Amygdala (tissue), 56 donors: ENCODE measurements around the gene PAPPA2.
A peak's percentile ranks its signal among the peaks of the same experiment; 100 is the strongest.

Experiments
- DNase-seq, 56 donors: peaks; one replicate each; lab custom pipeline; 2025; lab: John Stamatoyannopoulos, UW

The PAPPA2 gene

DNA sequence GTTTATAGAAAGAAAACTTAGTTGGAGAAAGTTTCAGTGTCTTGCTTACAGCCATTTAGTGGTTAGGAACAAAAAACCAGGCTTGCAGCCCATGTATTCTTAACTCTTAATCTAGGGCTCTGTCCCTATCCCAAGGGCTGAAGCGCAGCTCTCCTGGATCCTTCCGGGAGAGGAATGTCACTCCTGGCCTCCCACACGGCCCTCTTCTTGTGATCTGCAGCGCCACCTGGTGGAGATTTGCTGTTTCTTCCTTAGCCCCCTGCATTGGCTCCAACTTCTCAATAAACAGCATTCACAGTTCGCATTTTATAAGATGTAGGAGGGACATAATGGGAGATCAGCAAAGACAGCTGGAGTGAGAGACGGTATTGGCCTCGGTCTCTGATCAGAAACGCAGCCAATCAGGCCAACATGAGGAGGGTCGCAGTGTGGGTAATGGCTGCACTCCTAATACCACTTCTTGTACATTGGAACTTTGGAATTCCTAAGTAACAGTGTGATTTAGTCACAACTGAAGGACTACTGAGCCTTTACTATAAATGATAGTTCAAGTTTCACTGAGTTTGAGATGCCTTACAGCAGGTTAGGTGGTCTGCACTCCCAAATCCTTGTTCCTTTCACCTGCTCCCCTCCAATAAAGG, 418.1 kb downstream of the PAPPA2 start:
- DNase-seq: peak in 43 of 56 donors; percentile 7 to 78 (median 35)

DNA sequence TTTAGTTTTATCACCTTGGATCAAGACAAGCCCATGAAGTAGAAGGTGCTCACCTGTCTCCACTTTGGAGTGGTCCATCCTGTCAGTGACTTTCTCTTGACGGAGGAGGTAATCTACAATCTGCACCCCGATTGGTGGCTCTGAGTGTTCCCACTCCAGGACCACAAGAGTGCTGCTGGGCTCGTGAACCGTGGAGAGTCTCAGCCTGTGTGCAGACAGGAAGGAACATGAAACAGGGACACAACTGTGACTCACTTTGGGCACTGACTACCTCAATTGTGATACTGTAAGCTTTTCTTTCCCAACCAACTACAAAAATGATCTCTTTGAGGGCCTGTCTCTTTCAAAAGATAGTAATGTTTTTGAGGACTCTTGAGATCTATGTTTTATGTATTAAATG, 421.3 kb downstream of the PAPPA2 start:
- DNase-seq: no peak

DNA sequence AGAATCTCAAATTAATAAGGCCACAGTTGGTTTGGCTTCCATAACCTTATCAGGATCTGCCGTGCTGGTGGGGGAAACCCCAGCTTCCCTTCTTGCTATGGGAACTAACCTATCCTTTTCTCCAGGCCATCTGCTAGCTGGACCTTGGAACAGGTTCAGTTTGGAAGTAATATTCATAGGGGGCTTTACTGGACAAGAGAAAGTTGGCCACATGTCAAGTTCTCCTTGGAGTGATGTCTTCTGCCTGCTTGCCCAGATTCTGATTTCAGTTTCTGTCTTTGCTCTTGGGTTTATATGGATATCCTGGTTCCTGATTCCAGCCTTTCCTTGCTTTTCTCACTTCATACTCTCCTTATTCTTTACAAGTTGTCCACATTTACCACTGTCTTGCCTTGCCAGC, 421.9 kb downstream of the PAPPA2 start:
- no peak for DNase-seq

DNA sequence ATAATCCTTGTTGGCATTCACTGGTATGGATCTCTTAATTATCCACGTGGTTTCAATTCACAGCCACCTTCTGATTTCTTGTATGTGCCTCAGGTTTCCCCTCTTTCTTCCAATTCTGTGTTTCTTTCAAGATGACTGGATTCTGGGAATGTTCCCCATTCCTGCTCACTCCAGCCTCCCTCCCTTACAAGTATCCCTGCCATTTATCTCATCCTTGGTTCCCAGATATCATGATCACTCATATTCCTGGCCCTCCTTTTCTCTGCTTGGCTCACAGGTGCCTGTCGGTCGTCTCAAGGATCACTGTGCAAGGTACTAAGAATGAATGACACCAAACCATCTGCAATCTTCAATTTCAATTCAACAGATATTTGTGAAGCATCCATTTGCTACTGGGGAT, 422.4 kb downstream of the PAPPA2 start:
- DNase-seq: no peak

DNA sequence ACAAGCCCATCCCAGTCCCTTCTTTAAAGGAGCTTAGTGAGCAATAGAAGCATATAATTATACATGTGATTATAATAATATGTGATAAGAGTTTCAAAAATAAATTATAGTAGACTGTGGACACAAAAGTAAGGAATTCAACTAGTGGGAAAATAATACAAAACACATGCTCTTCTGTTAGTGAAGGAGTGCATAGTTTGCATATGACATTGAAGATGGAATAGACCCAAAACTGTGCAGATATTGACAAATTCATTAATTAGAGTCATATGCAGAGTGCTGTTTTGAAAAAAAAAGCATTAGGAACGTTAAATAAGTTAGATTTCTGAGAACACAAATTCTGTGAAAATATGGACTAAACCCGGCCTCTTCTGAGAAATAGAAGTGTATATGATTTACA, 422.8 kb downstream of the PAPPA2 start:
- no peak for DNase-seq

DNA sequence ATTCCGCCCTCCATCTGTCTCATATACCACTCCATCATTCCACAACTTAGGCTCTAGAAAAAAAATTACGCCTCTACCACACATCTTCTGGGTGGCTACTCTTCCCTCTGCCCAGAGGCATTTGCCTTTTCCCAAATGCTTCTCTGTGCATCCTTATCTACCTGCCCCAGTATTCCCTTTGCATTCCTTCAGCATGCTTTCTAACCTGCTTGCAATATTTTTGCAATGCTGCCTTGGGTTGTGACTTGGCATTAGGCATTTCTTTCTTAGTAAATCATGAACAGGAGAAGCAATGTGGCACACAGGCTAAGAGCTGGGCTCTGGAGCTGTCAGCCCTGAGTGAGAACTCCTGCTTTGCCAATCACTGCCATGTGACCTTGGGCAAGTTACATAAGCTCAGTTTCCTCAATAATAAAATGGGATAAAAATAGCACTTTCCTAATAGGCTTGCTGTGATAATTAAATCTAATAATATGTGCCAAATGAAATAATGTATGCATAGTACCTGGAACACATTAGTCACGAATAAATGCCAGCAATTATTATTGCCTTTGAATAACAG, 425.6 kb downstream of the PAPPA2 start:
- peak in 2 of 56 donors; percentile 6 to 12 for DNase-seq

DNA sequence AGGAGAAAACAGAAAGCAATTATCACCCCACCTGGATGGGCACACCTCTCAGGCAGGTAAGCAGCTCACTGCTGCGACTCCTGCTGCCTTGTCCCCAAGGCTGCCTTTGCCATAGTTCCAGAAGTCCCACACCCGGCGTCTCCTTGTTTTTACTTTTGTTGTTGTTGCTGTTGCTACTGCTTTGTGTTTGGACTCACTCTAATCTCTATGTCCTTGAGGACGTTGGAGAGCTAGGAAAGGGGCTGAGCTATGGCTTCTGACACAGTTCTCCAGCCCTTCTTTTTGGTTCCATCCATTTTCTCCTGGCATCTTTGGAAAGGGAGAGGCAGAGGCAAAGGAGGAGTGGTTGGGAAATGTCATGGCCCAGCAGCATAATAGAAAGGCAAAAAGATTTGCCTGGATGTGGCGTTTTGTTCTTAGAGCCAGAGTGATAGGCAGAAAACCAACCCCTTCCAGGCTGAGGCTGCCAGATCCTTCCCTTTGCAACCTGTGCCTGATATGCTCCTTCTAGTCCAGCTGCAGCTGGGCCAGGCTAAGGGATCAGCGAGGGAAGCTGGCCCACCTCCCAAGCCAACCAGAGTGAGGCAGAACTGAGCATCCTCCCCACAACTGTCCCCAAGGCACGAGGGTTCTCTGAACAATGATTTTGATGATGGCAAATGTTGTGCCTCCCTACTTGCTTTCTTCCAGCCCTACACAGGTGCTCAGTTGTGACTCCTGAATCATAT, 430.8 kb downstream of the PAPPA2 start:
- no peak for DNase-seq

DNA sequence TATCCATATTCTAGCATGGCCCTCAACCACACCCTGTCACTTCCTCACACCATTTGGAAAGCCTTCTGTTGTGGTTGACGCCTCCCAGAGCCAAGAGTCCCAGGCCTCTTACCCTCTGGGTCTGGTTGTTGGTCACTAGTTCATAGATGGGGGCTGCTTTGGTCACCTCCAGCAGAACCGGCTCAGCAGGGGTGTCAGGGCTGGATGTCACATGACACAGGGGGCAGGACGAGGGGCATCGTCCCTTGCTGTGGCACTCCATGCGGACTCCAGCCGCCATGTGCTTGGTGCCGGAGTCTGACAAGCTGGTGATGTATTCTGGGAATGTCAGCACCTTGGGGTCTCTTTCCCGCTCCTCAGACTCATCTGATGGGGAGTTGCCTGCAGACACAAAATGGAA, 431.5 kb downstream of the PAPPA2 start:
- DNase-seq: no peak
